Stimulated activated CD8-positive, alpha-beta memory T cell treated with anti-CD3 and anti-CD28 coated beads, Interleukin-12 subunit alpha, Interleukin-12 subunit beta, amount 100 ng/mL, for 1 hour (primary cell): Measurements from ENCODE around the gene GTF2IRD1.
"Not testable (repeated sequence)": the region's sequence is repeated elsewhere in the genome, so short reads cannot be mapped to it uniquely, and the experiment has no call there.

Experiments
- DNase-seq: peaks from one replicate; pipeline ENCODE4 v3.0.0-alpha.2; 2020; ENCODE audit warnings: low read depth

Gene GTF2IRD1

DNA sequence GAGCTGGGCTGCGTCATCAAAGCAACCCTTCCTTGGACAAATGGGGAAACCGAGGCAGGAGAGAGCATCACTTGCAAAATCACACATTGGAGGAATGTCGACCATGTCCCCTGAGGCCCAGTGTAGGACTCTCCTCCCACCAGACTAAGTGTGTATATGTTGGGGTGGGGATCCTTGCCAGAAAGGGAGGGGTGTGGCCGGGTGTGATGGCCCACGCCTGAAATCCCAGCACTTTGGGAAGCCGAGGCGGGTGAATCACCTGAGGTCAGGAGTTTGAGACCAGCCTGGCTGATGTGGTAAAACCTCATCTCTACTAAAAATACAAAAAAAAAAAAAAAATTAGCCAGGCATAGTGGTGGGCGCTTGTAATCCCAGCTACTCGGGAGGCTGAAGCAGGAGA is 23.3 kb upstream of the GTF2IRD1 start:
- not testable (repeated sequence) for DNase-seq

- DNase-seq: no peak
These were observed 22.7 kb upstream of the GTF2IRD1 start for GRCh38 chr7:74430961-74431466.

DNA sequence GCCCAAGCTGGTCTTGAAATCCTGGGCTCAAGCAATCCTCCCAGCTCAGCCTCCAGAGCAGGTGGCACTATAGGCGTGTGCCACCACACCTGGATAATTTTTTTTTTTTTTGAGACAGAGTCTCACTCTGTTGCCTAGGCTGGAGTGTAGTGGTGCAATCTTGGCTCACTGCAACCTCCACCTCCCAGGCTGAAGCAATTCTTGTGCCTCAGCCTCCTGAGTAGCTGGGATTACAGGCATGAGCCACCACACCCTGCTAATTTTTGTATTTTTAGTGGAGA is 16.5 kb upstream of the GTF2IRD1 start:
- DNase-seq: not testable (repeated sequence)

GRCh38 chr7:74438327-74438726 is 15.4 kb upstream of the GTF2IRD1 start:
- DNase-seq: no peak

GRCh38 chr7:74439541-74439940 is 14.2 kb upstream of the GTF2IRD1 start:
- no peak for DNase-seq

DNA sequence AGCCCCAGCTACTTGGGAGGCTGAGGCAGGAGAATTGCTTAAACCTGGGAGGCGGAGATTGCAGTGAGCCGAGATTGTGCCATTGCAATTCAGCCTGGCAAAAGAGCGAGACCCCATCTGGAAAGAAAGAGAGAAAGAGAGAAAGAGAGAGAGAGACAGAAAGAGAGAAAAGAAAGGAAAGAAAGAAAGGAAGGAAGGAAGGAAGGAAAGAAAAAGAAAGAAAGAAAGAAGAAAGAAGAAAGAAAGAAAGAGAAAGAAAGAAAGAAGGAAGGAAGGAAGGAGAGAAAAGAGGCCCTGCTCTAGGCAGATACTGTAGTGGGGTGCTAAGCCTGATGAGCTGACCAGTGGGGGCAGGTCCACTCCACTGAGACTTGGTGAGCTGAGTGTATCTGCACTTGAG is 13.6 kb upstream of the GTF2IRD1 start:
- not testable (repeated sequence) for DNase-seq

- no peak for DNase-seq
These were observed 11.9 kb upstream of the GTF2IRD1 start for GRCh38 chr7:74441801-74442200.

GRCh38 chr7:74443543-74444247 is 10.0 kb upstream of the GTF2IRD1 start:
- no peak for DNase-seq

DNA sequence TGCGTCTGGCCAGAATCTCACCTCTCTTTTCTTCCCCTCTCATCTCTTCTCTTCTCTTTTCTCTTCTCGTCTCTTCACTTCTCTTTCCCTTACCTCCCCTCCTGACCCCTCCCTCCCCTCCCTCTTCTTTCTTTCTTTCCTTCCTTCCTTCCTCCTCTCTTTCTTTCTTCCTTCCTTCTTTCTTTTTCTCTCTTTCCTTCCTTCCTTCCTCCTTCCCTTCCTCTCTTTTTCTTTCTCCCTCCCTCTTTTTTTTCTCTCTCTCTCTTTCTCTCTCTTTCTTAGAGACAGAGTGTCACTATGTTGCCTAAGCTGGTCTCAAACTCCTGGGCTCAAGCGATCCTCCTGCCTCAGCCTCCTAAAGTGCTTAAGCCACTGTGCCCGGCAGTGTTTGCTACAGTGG is 4.6 kb upstream of the GTF2IRD1 start:
- no peak for DNase-seq

GRCh38 chr7:74449809-74450397 is 3.8 kb upstream of the GTF2IRD1 start:
- peak; percentile 46 for DNase-seq

GRCh38 chr7:74452748-74453321 is 871 bp upstream of the GTF2IRD1 start:
- no peak for DNase-seq

- DNase-seq: no peak
These were observed 567 bp downstream of the GTF2IRD1 start for GRCh38 chr7:74454021-74454924.

DNA sequence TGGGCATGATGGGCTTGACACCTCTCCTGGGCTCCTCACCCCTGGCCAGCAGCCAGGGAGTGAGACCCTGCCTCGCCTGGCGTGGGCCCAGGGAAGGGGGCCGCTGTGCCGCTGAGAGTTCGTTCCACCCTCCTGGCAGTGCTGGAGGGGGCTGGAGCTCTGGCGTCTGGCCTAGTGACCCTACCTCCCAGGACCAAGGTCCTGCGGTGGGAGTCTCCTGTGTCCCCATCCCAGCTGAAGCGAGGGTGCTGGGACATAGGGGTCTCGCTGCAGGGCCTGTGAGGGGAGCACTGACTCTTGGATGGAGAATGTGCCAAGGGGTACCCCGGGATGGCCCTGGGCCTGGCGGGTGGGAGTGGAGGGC is 1.2 kb downstream of the GTF2IRD1 start:
- no peak for DNase-seq

DNA sequence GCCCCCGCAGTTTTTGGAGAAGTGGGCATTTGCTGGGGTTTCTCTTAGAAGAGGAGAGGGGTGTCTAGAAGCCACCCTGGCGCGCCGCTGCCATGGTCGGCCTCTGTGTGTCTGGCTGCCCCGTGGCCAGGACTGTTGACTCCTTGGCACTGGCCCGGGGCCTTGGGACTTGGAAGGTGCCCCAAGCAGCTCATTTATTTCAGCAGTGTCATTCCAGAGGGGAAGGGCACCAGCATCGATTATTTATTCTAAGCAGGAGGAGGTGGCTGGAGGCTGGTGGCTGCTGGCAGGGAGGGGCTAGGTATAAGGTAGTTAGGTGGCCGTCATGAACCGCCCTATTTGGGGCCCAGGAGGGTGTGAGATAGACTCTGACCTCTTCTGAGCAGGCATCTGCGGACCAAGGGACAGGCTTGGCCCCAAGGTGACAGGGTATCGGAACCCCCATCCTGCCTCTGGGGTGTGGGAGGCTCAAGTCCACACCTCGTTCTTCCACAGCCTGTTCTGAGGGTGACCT is 1.6 kb downstream of the GTF2IRD1 start:
- DNase-seq: no peak

GRCh38 chr7:74455928-74456327 is 2.2 kb downstream of the GTF2IRD1 start:
- DNase-seq: no peak

- DNase-seq: no peak
These were observed 3.3 kb downstream of the GTF2IRD1 start for GRCh38 chr7:74457007-74457406.

GRCh38 chr7:74461970-74462706 is 8.4 kb downstream of the GTF2IRD1 start:
- DNase-seq: no peak

GRCh38 chr7:74462707-74463100 is 9.0 kb downstream of the GTF2IRD1 start:
- DNase-seq: no peak

GRCh38 chr7:74464931-74465886 is 11.5 kb downstream of the GTF2IRD1 start:
- no peak for DNase-seq

DNA sequence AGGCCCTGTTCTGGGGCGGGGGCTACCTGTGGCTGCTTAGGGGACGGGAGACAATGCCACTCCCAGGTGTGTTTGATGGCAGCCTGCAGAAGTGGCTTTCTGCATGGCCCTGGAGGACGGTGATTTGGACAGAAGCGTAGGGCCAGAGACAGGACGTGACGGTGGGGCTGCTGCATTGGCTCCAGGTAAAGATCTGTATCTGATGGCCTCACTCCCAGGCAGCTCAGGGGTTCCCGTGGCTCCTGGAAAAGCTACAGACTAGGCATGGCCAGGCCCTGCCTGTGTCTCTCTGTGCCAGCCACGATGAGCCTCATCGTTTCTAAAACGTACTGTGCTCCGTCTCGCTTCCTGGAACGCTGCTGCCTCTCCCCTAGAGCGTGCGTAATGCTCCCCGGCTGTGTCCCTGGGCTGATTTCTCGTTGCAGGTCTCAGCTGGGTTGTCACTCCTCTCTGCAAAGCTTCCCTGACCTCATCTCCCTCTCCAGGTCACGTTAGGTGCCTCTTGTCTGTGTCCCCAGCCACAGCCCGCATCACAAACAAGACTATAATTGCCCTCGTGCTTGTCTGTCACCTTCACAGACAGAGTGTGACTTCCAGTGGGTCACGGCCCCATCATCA is 12.6 kb downstream of the GTF2IRD1 start:
- DNase-seq: no peak
